Stimulated activated naive CD8-positive, alpha-beta T cell treated with anti-CD3 and anti-CD28 coated beads, Interleukin-15, amount 100 ng/mL, for 72 hours (primary cell): ENCODE data around the gene EEPD1.
"Not testable (repeated sequence)": the region's sequence is repeated elsewhere in the genome, so short reads cannot be mapped to it uniquely, and the experiment has no call there.

Experiments used
- ATAC-seq: fragments of 150-1000 bp; cut with Tn5 transposase; 2 replicates; pipeline ENCODE4 v1.10.0; 2021; ENCODE audit warnings: mild to moderate bottlenecking, moderate library complexity
- DNase-seq, 2 donors: peaks; one replicate each; pipeline ENCODE4 v3.0.0; 2021 to 2022
- H3K27ac Mint-ChIP-seq, 2 donors: one replicate each; pipeline ENCODE4 v1.8.0; 2022; ENCODE audit warnings: mild to moderate bottlenecking in 2 of 2, mixed read lengths in 2 of 2, moderate library complexity in 2 of 2
- H3K27me3 Mint-ChIP-seq: one replicate; pipeline ENCODE4 v1.8.0; 2022; ENCODE audit warnings: mixed read lengths
- H3K4me1 Mint-ChIP-seq: one replicate; pipeline ENCODE4 v1.8.0; 2022; ENCODE audit warnings: mild to moderate bottlenecking, mixed read lengths
- H3K4me3 Mint-ChIP-seq, 2 donors: one replicate each; pipeline ENCODE4 v1.8.0; 2022; ENCODE audit warnings: mild to moderate bottlenecking in 2 of 2, mixed read lengths in 2 of 2, moderate library complexity in 1 of 2
- H3K9me3 Mint-ChIP-seq, 2 donors: one replicate each; pipeline ENCODE4 v1.8.0; 2022; ENCODE audit warnings: mixed read lengths in 2 of 2

The EEPD1 gene

GRCh38 chr7:36152756-36153570 is at the start of gene EEPD1:
Gene EEPD1 (plus strand): TSS chr7:36153254. CDS start chr7:36154325, 1,071 bp downstream.
- DNase-seq: peak; percentile 100
- peak; percentile 94 for ATAC-seq
- Mint-ChIP-seq H3K4me1 (peaks cover 33% of the 10 kb centered on the region), H3K4me3 (peak within 1 kb of the TSS; percentile 77 to 85), H3K9me3 (peaks cover 0 to 7% of the 10 kb centered on the region in 2 donors), H3K27me3 (peaks cover 8% of the 10 kb centered on the region), H3K27ac (no peak within 1 kb of the TSS)

GRCh38 chr7:36103837-36104561 is 49.1 kb upstream of the EEPD1 start:
- H3K4me1 Mint-ChIP-seq: no peaks in the 10 kb centered on the region
- H3K27ac Mint-ChIP-seq: no peak overlapping the region
- H3K4me3 Mint-ChIP-seq: no peak overlapping the region
- no peak for ATAC-seq
- H3K9me3 Mint-ChIP-seq: peaks cover 7 to 14% of the 10 kb centered on the region in 2 donors
- no peaks in the 10 kb centered on the region for H3K27me3 Mint-ChIP-seq
- DNase-seq: no peak

GRCh38 chr7:36106972-36107908 is 45.8 kb upstream of the EEPD1 start:
- not testable (repeated sequence) for H3K4me3 Mint-ChIP-seq, H3K4me1 Mint-ChIP-seq, ATAC-seq, DNase-seq, H3K27ac Mint-ChIP-seq, H3K9me3 Mint-ChIP-seq, H3K27me3 Mint-ChIP-seq

- Mint-ChIP-seq H3K27ac (no peak overlapping the region), H3K4me3 (no peak overlapping the region), H3K9me3 (peaks cover 0 to 6% of the 10 kb centered on the region in 2 donors), H3K27me3 (no peaks in the 10 kb centered on the region), H3K4me1 (no peaks in the 10 kb centered on the region)
- DNase-seq (no peak), ATAC-seq (no peak)
Observed at GRCh38 chr7:36107926-36108631, 45.0 kb upstream of the EEPD1 start.

- ATAC-seq (peak; percentile 39), DNase-seq (no peak)
- H3K27me3 Mint-ChIP-seq: no peaks in the 10 kb centered on the region
- peaks cover 0 to 6% of the 10 kb centered on the region in 2 donors for H3K9me3 Mint-ChIP-seq
- H3K4me1 Mint-ChIP-seq: no peaks in the 10 kb centered on the region
- H3K27ac Mint-ChIP-seq: no peak overlapping the region
- H3K4me3 Mint-ChIP-seq: no peak overlapping the region
Observed at GRCh38 chr7:36109013-36109627, 43.9 kb upstream of the EEPD1 start.

- Mint-ChIP-seq H3K4me3 (no peak overlapping the region), H3K27ac (no peak overlapping the region), H3K9me3 (peaks cover 0 to 6% of the 10 kb centered on the region in 2 donors), H3K27me3 (peaks cover 8% of the 10 kb centered on the region), H3K4me1 (peaks cover 11% of the 10 kb centered on the region)
- ATAC-seq: no peak
- DNase-seq: no peak
Observed at GRCh38 chr7:36110584-36110983, 42.5 kb upstream of the EEPD1 start.

- Mint-ChIP-seq H3K27me3 (peaks cover 20% of the 10 kb centered on the region), H3K9me3 (peaks cover 0 to 5% of the 10 kb centered on the region in 2 donors), H3K4me3 (no peak overlapping the region), H3K4me1 (peaks cover 29% of the 10 kb centered on the region), H3K27ac (no peak overlapping the region)
- ATAC-seq: no peak
- DNase-seq: no peak
Observed at GRCh38 chr7:36112969-36113368, 40.1 kb upstream of the EEPD1 start.

DNA sequence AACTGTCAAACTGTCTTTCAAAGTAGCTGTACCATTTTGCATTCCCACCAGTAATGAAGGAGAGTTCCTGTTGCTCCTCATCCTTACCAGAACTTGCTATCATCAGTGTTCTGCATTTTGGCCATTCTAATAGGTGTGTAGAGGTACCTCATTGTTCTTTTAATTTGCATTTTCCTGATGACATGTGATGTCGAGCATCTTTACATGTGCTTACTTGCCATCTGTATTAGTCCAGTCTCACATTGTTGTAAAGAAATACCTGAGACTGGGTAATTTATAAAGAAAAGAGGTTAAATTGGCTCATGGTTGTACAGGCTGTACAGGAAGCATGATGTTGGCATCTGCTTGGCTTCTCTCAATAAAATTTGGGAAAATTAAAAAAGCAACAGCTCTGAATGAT is 38.7 kb upstream of the EEPD1 start:
- ATAC-seq (no peak), DNase-seq (no peak)
- no peak overlapping the region for H3K4me3 Mint-ChIP-seq
- peaks cover 29% of the 10 kb centered on the region for H3K4me1 Mint-ChIP-seq
- no peak overlapping the region for H3K27ac Mint-ChIP-seq
- no peaks in the 10 kb centered on the region for H3K9me3 Mint-ChIP-seq
- peaks cover 26% of the 10 kb centered on the region for H3K27me3 Mint-ChIP-seq

- peak; percentile 100 for ATAC-seq
- Mint-ChIP-seq H3K27me3 (peaks cover 26% of the 10 kb centered on the region), H3K4me3 (peak overlapping the region; percentile 20 to 26), H3K27ac (peak overlapping the region; percentile 13 to 60), H3K9me3 (peaks cover 0 to 3% of the 10 kb centered on the region in 2 donors), H3K4me1 (peaks cover 29% of the 10 kb centered on the region)
- DNase-seq: peak; percentile 73 to 88
Observed at GRCh38 chr7:36115448-36116321, 37.4 kb upstream of the EEPD1 start.

GRCh38 chr7:36116347-36117202 is 36.5 kb upstream of the EEPD1 start:
- ATAC-seq (no peak), DNase-seq (no peak)
- Mint-ChIP-seq H3K9me3 (peaks cover 5 to 10% of the 10 kb centered on the region in 2 donors), H3K27ac (no peak overlapping the region), H3K4me1 (peaks cover 29% of the 10 kb centered on the region), H3K4me3 (peak overlapping the region; percentile 25 to 46), H3K27me3 (peaks cover 26% of the 10 kb centered on the region)

DNA sequence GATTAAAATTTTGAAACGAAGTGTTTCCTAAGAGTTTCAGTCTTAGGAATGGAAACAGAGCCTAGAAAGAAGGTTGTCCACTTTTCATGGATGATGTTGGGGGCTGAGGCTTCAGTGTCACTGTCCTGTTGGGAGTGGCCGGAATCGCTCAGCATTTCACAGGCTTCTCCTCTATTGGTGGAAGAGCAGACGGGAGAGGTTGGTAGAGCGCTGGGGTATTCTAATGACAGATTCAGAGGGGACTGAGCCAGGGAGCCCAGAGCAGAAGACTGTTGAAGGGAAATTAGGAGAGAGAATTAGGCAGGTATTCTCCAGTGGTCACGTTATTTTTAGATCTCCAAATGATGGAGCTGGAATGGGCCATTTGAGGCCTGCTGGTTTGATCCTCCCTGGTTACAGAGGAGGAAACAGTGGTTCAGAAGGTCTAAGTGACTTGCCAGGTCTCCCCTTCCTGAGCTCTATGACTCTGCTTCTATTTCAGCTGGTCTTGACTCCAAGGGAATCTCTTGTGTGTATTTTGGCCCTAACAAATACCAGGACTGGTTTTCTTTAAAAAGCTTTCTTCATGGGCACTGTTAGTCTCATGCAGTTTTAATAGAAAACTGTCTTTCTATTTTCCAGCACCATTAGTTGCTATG is 35.7 kb upstream of the EEPD1 start:
- no peak overlapping the region for H3K27ac Mint-ChIP-seq
- DNase-seq: no peak
- no peak for ATAC-seq
- peaks cover 26% of the 10 kb centered on the region for H3K27me3 Mint-ChIP-seq
- peaks cover 29% of the 10 kb centered on the region for H3K4me1 Mint-ChIP-seq
- peaks cover 10 to 17% of the 10 kb centered on the region in 2 donors for H3K9me3 Mint-ChIP-seq
- no peak overlapping the region for H3K4me3 Mint-ChIP-seq

DNA sequence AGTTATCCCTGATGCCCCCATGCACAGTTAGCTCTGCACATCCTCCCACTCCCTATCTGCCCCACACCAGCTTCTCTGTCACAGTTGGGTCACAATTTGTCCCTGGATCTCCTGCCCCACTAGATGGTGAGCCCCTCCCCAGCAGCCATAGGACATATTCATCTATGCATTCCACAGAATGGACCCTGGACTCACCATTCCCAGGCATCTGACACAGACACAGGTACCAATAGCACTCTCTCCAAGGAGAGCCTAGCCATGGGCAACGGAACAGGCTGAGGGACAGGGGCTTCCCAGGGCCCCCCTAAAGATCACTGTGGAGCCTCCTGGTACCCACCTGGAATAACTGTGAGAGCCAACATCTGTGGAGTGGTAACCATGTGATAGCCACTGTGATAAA is 34.7 kb upstream of the EEPD1 start:
- H3K27me3 Mint-ChIP-seq: peaks cover 34% of the 10 kb centered on the region

More for the DNA sequence above, 34.7 kb upstream of the EEPD1 start:
- peaks cover 18 to 27% of the 10 kb centered on the region in 2 donors for H3K9me3 Mint-ChIP-seq
- H3K4me1 Mint-ChIP-seq: peaks cover 29% of the 10 kb centered on the region
- H3K4me3 Mint-ChIP-seq: no peak overlapping the region
- ATAC-seq (no peak), DNase-seq (no peak)
- H3K27ac Mint-ChIP-seq: no peak overlapping the region
